HL-60/S4 (cell line): ENCODE measurements around the gene PSMD4.
"Not testable (repeated sequence)": the region's sequence is repeated elsewhere in the genome, so short reads cannot be mapped to it uniquely, and the experiment has no call there.

Experiments used
- in situ Hi-C: fragments of 300-500 bp; cut with MboI; formaldehyde crosslinking; loops from 2 replicates; pipeline ENCODE4 v1.14.3; 2022; ENCODE audit warnings: low sequenced_read_pairs

PSMD4 gene

DNA sequence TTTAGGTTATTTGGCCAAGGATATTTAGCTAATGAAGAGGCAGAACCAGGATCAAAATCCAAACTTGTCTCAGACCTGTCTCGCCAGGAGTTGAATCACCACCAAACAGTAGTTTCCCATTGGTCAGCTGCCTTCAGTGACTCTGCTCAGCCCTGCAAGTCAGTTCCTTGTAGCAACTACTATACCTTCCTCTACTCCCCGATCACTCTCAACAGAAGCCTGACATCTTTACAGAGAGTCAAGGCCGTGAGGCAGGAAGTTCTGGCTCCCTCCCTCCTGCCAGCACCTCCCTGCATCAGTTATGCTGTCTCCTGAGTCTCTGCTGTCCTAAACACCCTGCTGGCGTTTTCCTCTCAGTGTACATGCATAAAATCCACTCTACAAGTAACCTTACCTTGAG is 13.2 kb downstream of the PSMD4 start:
- in situ Hi-C loops = no loop called here

GRCh38 chr1:151273924-151274466 is 19.5 kb downstream of the PSMD4 start:
- in situ Hi-C loops = no loop called here

GRCh38 chr1:151275341-151275740 is 20.8 kb downstream of the PSMD4 start:
- in situ Hi-C loops = not testable (repeated sequence)

DNA sequence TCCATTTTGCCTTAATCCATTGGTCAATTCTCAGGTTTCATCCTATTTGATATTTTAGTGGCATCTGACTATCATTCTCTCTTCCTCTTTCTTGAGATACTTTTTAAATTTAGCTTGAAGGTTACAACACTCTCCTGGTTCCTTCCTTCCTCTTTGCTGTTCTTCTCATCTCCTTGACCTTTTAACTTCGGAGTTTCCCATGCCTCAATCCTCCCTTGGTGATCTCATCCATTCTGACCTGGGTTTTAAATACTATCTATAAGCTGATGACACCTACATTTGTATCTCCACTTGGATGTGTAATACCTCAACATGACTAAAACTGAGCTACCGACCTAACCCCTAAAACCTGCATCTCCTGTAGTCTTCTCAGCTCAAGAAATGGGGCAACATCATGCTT is 22.7 kb downstream of the PSMD4 start:
- in situ Hi-C loops = no loop called here

DNA sequence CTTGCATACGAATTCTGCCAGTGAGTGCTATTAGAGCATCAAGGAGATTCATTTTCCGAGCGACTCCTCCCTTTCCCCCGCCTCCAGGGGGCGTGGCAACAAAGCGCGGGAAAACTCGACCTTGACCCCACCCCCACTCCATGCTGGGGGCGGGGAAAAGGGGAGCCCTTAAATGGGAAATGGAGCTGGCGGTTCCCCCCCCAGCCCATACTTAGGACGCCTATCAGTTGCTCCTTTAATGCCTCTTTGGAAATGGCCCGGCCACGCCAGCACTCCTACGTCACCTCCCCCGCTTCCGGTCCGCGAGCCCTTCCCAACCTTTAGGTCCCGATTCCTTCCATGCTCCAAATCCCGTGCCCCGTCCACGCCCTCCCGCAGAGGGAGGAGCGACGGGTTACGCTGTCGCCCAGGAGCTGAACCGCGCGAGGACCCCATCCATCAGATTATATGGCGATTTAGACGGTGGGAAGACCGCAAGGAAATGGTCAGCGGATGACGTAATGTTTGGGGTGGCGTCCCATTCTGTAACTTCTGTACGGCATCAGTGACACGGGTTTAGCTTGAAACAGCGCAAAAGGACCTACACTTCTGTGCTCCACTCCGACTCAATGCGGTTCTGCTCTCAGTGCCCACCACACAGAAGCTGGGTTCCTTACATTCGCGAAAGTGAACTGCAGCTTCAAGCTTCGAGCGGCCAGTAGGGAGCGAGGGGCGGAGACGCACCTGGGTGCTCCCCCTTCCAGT is 26.9 kb downstream of the PSMD4 start:
- in situ Hi-C loops = no loop called here

- in situ Hi-C loops = no loop called here
These were observed 27.7 kb downstream of the PSMD4 start, which contains the start of gene ZNF687 for GRCh38 chr1:151281969-151282882. Gene ZNF687 (plus strand): TSS chr1:151282299. CDS start chr1:151286292, 3,993 bp downstream.

- in situ Hi-C loops = no loop called here
These were observed 28.6 kb downstream of the PSMD4 start for GRCh38 chr1:151282883-151283725.

DNA sequence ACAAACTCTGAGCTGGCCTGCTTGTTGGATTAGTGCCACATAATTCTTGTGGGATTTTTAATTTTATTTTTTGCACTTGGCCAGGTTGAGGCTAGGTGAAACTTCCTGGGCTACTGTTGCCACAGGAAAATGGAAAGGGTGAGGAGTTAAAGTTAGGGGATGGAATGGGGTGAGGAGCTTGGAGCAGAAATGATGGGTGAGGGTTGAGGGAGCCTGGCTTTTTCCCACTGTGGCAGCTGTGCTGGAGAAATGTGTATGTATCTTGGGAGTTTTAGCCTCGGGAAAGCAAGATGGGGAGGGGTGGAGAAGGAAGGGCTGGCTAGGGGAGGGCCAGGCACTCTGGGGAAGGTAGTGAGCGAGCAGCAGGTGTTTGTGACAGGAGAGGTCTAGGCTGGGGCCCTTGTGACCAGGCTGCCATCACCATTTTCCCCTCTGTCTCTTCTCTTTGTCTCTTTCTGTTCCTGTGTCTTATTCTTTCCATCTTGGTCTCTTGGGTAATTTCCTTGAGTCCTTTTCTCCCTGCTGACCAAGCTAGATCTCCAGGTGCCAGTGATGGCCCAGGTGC is 29.6 kb downstream of the PSMD4 start:
- in situ Hi-C loops = no loop called here

- in situ Hi-C loops = no loop called here
These were observed 32.2 kb downstream of the PSMD4 start for GRCh38 chr1:151286619-151287340.

DNA sequence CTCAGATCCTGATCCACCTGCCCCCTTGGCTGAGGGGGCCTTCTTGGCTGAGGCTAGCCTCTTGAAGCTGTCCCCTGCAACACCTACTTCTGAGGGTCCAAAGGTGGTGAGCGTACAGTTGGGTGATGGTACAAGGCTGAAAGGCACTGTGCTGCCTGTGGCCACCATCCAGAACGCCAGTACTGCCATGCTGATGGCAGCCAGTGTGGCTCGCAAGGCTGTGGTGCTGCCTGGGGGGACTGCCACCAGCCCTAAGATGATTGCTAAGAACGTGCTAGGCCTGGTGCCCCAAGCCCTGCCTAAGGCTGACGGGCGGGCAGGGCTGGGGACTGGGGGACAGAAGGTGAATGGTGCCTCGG is 32.8 kb downstream of the PSMD4 start:
- in situ Hi-C loops = no loop called here

DNA sequence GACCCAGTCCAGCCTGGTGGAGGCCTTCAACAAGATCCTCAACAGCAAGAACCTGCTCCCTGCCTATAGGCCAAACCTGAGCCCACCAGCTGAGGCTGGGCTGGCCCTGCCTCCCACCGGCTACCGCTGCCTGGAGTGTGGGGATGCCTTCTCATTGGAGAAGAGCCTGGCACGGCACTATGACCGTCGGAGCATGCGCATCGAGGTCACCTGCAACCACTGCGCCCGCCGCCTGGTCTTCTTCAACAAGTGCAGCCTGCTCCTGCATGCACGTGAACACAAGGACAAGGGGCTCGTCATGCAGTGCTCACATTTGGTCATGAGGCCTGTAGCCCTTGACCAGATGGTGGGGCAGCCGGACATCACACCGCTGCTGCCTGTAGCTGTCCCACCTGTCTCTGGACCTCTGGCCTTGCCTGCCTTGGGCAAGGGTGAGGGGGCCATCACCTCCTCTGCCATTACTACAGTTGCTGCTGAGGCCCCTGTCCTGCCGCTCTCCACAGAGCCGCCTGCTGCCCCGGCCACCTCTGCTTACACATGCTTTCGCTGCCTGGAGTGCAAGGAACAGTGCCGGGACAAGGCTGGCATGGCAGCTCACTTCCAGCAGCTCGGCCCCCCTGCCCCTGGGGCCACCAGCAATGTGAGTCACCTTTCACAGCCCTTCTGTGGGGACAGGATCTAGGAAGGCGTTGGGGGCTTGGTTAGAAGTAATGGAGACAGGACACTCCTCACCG is 33.4 kb downstream of the PSMD4 start:
- in situ Hi-C loops = no loop called here

DNA sequence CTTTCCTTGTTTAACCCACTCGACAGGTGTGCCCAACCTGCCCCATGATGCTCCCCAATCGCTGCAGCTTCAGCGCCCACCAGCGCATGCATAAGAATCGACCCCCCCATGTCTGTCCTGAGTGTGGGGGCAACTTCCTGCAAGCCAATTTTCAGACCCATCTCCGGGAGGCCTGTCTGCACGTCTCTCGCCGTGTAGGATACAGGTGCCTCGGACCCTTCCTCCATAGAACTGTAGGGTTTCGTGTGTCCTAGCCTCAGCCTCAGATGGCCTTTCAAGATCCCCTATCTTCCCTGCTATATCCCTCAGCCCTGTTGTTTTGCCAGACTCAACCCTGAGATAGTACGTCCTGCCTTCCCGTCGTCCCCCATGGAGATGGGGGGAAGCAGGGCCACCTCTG is 34.0 kb downstream of the PSMD4 start:
- in situ Hi-C loops = no loop called here

GRCh38 chr1:151289080-151289935 is 34.8 kb downstream of the PSMD4 start:
- in situ Hi-C loops = no loop called here

- in situ Hi-C loops = no loop called here
These were observed 35.6 kb downstream of the PSMD4 start for GRCh38 chr1:151289991-151290708.

DNA sequence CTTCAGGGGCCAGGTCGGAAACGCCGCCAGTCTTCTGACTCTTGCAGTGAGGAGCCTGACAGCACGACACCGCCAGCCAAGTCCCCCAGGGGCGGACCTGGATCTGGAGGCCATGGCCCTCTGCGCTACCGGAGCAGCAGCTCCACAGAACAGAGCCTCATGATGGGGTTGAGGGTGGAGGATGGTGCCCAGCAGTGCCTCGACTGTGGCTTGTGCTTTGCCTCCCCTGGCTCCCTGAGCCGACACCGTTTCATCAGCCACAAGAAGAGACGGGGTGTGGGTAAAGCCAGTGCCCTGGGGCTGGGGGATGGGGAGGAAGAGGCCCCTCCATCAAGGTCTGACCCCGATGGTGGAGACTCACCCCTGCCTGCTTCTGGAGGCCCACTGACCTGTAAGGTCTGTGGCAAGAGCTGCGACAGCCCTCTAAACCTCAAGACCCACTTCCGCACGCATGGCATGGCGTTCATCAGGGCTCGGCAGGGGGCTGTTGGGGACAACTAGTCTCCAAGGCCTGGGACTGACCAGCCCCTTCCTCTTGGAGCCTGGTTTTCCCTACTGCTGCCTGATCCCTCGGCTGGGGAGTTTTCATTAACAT is 36.3 kb downstream of the PSMD4 start:
- in situ Hi-C loops = no loop called here

DNA sequence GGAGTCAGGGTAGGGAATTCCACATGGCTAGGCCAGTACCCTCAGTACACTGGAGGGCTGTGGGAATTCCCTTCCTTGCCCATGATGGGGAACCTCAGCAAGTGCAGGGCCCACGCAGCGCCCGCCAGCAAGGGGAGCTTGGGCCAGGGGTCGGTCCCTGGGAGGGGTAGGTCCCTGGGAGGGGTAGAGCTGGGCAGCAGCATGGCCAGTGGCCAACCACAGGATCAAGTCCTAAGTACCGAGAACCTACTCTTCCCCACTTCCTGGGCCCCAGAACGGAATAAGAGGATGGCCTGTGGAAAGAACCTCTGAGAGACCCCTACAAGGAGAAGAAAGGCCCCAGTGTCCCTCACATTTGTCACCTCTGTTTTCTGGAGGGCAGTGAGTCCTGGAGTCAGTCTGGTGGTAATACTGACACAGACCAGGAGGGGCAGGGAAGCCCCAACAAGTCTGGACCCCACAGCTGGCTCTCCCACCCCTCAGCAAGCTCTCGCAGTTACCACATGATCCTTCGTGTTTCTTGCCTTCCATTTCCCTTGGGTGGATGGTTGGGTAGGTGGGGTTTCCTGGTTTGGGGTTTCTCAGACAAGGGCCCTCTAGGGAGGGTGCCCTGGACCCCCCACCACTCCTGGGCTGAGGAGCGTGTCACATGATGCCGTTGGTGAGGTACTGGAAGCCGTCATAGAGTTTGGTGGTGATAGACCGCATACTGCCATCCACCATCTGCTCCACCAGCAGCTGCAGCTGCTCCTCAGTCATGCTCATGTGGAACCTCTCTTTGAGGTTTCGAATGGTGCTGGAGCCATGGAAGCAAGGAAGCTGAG is 37.9 kb downstream of the PSMD4 start:
- in situ Hi-C loops = no loop called here
